ENCODE measurements around the gene ZCCHC9.
"Not testable (repeated sequence)": the region's sequence is repeated elsewhere in the genome, so short reads cannot be mapped to it uniquely, and the experiment has no call there.

ZCCHC9 gene, protein sequence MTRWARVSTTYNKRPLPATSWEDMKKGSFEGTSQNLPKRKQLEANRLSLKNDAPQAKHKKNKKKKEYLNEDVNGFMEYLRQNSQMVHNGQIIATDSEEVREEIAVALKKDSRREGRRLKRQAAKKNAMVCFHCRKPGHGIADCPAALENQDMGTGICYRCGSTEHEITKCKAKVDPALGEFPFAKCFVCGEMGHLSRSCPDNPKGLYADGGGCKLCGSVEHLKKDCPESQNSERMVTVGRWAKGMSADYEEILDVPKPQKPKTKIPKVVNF

GRCh38 chr5:81301271-81302015 lies at the start of gene ZCCHC9:
Gene ZCCHC9 (plus strand): TSS chr5:81301587. CDS start chr5:81304758, 3,171 bp downstream.
- DNase-seq (ENCODE audit: low read depth, low spot score), result peak; percentile 81

DNA sequence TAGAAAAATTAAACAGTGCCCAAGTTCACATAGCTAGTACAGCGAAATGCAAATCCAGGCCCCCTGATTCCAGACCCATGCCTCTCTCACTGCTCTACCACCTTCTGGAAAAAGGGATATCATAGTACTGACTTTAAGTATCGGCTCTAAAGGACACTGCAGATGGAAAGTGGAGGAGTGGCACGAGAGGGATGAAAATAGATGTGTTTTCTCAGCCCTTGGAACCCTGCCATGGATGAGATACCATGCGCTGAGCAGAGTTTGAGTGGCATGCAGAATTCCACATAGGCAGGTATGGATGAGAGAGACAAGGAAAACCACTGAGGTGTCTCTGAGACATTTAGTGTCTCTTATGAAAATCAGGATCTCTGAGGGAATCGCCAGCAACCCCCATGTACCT lies 49.5 kb upstream of the ZCCHC9 start:
- no peak for DNase-seq (ENCODE audit: low read depth, low spot score)

GRCh38 chr5:81252904-81253303 lies 48.5 kb upstream of the ZCCHC9 start:
- no peak for DNase-seq (ENCODE audit: low read depth, low spot score)

- DNase-seq (ENCODE audit: low read depth, low spot score), result no peak
These were observed 47.5 kb upstream of the ZCCHC9 start for GRCh38 chr5:81253875-81254274.

GRCh38 chr5:81254886-81255559 lies 46.4 kb upstream of the ZCCHC9 start:
- no peak for DNase-seq (ENCODE audit: low read depth, low spot score)

DNA sequence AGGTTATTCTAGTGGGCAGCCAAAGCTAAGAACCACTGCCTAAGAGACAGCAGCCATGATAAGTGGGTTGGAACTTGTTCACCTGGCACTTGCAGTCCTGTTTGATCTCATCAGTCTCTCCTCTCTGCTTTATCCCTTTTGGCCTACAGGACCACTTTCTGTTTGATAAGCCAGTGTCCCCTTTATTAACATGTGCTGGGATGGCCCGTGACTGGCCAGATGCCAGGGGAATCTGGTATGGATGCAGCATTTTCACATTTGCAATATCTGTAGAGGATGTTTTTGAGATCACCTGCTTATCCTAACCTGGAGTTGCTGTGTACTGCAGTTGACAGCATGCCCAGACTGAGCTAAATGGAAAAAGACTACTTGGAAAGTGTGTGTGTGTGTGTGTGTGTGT lies 44.6 kb upstream of the ZCCHC9 start:
- no peak for DNase-seq (ENCODE audit: low read depth, low spot score)

DNA sequence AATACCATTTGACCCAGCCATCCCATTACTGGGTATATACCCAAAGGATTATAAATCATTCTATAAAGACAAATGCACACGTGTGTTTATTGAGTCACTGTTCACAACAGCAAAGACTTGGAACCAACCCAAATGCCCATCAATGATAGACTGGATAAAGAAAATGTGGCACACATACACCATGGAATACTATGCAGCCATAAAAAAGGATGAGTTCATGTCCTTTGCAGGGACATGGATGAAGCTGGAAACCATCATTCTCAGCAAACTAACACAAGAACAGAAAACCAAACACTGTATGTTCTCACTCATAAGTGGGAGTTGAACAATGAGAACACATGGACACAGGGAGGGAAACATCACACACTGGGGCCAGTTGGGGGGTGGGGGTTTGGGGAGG lies 38.6 kb upstream of the ZCCHC9 start:
- not testable (repeated sequence) for DNase-seq (ENCODE audit: low read depth, low spot score)

GRCh38 chr5:81265101-81265500 lies 36.3 kb upstream of the ZCCHC9 start:
- no peak for DNase-seq (ENCODE audit: low read depth, low spot score)

GRCh38 chr5:81268521-81269196 lies 32.7 kb upstream of the ZCCHC9 start:
- no peak for DNase-seq (ENCODE audit: low read depth, low spot score)

- no peak for DNase-seq (ENCODE audit: low read depth, low spot score)
These were observed 31.5 kb upstream of the ZCCHC9 start for GRCh38 chr5:81269751-81270393.

DNA sequence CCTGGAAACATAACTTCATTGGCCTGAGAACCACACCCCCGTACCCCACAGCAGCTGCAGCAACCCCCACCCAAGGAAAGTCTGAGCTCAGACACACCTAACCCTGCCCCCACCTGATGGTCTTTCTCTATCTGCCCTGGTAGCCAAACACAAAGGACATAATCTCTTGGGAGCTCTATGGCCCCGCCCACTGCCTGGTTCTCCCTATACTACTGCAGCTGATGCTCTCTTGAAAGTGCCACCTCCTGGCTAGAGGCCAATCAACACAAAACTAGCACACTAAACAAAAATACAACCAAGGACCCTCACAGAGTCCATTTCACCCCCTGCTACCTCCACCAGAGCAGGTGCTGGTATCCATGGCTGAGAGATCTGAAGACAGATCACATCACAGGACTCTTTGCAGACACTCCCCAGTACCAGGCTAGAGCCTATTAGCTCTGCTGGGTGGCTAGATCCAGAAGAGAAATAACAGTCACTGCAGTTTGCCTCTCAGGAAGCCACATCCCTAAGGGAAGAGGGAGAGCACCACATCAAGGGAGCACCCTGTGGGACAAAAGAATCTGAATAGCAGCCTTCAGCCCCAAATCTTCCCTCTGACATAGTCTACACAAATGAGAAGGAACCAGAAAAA lies 30.9 kb upstream of the ZCCHC9 start:
- not testable (repeated sequence) for DNase-seq (ENCODE audit: low read depth, low spot score)

- no peak for DNase-seq (ENCODE audit: low read depth, low spot score)
These were observed 17.4 kb upstream of the ZCCHC9 start for GRCh38 chr5:81283976-81284375.

- no peak for DNase-seq (ENCODE audit: low read depth, low spot score)
These were observed 15.2 kb upstream of the ZCCHC9 start for GRCh38 chr5:81286059-81286617.

DNA sequence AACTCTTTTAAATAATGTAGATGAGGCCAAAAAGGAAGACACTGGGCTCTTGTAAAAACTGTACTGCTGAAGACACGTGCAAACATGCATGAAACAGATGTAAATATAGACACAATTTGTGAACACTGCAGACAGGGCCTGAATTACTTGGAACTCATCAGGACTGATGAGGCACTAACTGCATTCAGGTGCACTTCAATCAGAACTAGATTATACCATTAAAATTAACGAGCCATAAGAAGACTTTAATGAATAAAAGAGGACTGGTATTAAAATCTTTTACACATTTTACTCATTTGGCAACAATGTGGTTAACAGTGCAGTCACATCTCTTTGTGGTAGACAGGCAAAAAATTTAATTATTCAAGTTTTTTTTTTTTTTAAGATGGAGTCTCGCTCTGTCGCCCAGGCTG lies 13.4 kb upstream of the ZCCHC9 start:
- DNase-seq (ENCODE audit: low read depth, low spot score), result no peak

- no peak for DNase-seq (ENCODE audit: low read depth, low spot score)
These were observed 11.2 kb upstream of the ZCCHC9 start for GRCh38 chr5:81290146-81290545.

DNA sequence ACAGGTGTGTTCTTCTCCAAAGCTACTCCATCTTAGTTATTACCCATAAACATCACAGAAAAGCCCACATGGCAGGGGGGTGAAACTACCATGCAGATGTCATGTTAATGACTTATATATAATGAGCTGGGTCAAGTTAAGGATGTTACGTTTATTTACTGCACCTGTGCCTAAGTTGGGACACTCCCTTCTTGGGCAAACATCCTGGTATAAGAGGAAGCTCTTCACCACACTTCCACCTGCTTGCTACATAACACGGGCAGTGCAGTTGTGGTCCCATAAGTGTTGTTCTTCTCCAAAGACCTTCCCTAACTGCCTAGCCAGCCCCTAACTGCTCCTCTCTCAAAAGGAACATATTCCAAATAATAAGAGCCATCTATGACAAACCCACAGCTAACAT lies 9.3 kb upstream of the ZCCHC9 start:
- DNase-seq (ENCODE audit: low read depth, low spot score), result no peak

- DNase-seq (ENCODE audit: low read depth, low spot score), result not testable (repeated sequence)
These were observed 7.4 kb upstream of the ZCCHC9 start for GRCh38 chr5:81294021-81294420.

DNA sequence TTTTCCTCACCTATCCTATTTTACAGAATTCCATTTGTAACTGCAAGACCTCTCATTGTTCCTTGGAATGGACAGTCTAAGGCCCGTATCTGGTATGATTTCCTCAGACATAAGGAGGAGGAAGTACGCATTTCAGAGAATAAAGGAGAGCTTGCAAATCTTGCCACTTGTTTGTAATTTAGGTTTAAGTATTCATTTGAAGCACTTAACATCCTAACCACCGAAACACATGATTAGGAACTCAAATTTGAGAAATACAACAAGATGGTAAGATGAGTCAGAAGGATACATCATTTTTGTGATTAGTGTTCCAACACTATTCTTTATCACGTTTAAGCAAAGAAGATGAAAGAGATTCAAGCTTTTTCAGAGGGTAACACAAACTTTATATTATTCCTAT lies 3.9 kb upstream of the ZCCHC9 start:
- no peak for DNase-seq (ENCODE audit: low read depth, low spot score)

DNA sequence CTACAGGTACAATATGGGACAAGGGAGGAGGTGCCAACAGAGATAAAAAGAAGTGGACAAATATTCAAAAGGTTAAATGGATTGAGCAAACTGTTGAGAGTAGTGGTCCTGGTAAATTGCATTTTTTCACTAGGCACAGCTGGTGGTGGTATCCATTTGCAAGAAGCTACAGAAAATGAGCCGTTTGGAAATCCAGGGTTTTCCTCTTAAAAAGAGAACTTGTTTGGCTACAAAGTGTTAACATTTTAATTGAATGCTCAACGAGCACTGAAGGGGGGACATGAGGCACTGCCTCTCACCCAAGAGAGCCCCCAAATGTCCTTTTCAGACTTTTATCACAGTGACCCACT lies 491 bp upstream of the ZCCHC9 start:
- DNase-seq (ENCODE audit: low read depth, low spot score), result no peak

DNA sequence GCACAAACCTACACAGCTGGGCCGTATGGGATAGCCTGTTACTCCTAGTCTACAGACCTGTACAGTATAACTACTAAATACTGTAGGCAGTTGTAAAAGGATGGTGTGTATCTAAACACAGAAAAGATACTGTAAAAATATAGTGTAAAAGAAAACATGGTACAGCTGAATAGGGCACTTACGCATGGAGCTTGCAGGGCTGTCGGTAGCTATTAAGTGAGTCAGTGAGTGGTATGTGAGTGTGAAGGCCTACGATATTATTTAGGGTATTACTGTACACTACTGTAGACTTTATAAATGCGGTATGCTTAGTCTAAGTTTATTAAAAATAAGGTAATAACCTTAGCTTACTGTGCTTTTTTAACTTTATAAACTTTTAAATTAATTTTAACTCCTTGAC lies 1.2 kb downstream of the ZCCHC9 start:
- DNase-seq (ENCODE audit: low read depth, low spot score), result no peak

DNA sequence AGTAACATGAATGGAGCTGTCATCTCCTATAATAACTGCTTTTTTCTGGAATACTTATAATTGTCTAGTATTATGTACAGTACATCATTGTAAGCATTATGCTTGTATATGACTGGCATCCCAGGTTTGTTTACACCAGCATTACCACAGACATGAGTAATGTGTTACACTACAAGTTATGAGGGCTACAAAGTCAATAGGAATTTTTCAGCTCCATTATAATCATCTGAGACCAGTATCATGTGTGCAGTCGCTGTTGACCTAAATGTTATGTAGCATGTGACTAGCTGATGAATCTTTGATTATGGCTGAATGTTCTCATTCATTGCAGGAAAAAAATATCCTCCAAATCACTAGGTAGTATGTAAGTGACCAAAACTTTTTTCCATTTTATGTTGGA lies 2.2 kb downstream of the ZCCHC9 start:
- no peak for DNase-seq (ENCODE audit: low read depth, low spot score)

Data from activated naive CD8-positive, alpha-beta T cell treated with anti-CD3 and anti-CD28 coated beads, Interleukin-2, amount 50 U/mL, for 16 hours (primary cell).